GM12891 (cell line): ENCODE measurements around the gene LAYN.

Experiments
- PAX5 ChIP-seq: IDR thresholded peaks from 2 replicates; pipeline ENCODE4 v1.6.1; 2011; ENCODE audit warnings: low read length, moderate library complexity, mild to moderate bottlenecking; ENCODE audit not compliant: insufficient read depth, severe bottlenecking
- POLR2A ChIP-seq: IDR thresholded peaks from 2 replicates; pipeline ENCODE4 v1.6.1; 2011; ENCODE audit warnings: low read depth, low read length, control low read depth
- POLR2AphosphoS5 ChIP-seq: IDR thresholded peaks from 2 replicates; pipeline ENCODE4 v1.6.1; 2011; ENCODE audit warnings: low read depth, low read length, control low read depth
- TAF1 ChIP-seq: IDR thresholded peaks from 2 replicates; pipeline ENCODE4 v1.6.1; 2011; ENCODE audit warnings: low read depth, low read length, control low read depth

DNA sequence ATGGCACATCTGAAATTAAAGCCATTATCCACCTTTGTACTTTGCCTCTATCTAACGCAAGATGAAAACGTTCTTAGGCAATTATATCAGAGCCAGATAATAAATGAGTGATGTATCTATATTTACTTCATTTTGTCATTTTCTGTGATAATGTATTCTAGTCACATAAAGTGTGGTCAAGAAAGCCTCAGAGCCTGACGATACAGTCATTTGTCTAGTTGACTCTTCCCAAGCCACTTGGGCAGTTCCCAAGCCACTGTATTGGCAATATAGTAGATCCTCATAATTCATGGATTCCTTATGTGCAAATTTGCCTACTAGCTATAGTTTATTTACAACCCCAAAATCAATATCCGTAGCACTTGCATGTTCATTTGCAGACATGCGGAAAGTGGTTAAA, 18.1 kb upstream of the LAYN start:
- TF ChIP-seq POLR2A (no peak), TAF1 (no peak), POLR2AphosphoS5 (no peak), PAX5 (no peak)
